Measurements from ENCODE around the gene LIN7B.

The LIN7B gene

GRCh38 chr19:49106648-49107135, 7.5 kb upstream of the LIN7B start:
- H3K27me3 ChIP-seq (ENCODE audit: control insufficient read depth, low read length) = no peaks in the 10 kb centered on the region
- H3K9me3 ChIP-seq (ENCODE audit: control insufficient read depth, insufficient read depth, low read length) = no peaks in the 10 kb centered on the region
- H3K4me2 ChIP-seq (ENCODE audit: low read length) = no peak overlapping the region
- no peaks in the 10 kb centered on the region for H3K79me2 ChIP-seq (ENCODE audit: control insufficient read depth, low read length)
- H3K4me1 ChIP-seq (ENCODE audit: control insufficient read depth, low read length) = no peaks in the 10 kb centered on the region
- peaks cover 30% of the 10 kb centered on the region for H3F3A ChIP-seq (ENCODE audit: control insufficient read depth, insufficient read depth)
- H3K36me3 ChIP-seq (ENCODE audit: control insufficient read depth, low read length) = peaks cover 78% of the 10 kb centered on the region
- peak; percentile 99 for TF ChIP-seq CTCF (IDR thresholded peaks at IDR 0.05; ENCODE audit: low read depth, low read length, poor library complexity, severe bottlenecking)
- no peak for TF ChIP-seq EZH2phosphoT487 (IDR thresholded peaks at IDR 0.05; ENCODE audit: borderline replicate concordance, low read length)
- no peak overlapping the region for H3K4me3 ChIP-seq (ENCODE audit: low read length)
- H3K9me2 ChIP-seq (replicated peaks; ENCODE audit: control insufficient read depth, low read length) = no peaks in the 10 kb centered on the region
- H4K20me1 ChIP-seq (ENCODE audit: control insufficient read depth, insufficient read depth, low read depth, low read length) = peaks cover 15% of the 10 kb centered on the region
- no peak overlapping the region for H3K27ac ChIP-seq (ENCODE audit: low read depth, low read length)

GRCh38 chr19:49107625-49108459, 6.3 kb upstream of the LIN7B start:
- no peaks in the 10 kb centered on the region for H3K4me1 ChIP-seq (ENCODE audit: control insufficient read depth, low read length)
- no peaks in the 10 kb centered on the region for H3K9me3 ChIP-seq (ENCODE audit: control insufficient read depth, insufficient read depth, low read length)
- TF ChIP-seq CTCF (IDR thresholded peaks at IDR 0.05; ENCODE audit: low read depth, low read length, poor library complexity, severe bottlenecking) = no peak
- H3K79me2 ChIP-seq (ENCODE audit: control insufficient read depth, low read length) = no peaks in the 10 kb centered on the region
- no peak overlapping the region for H3K4me3 ChIP-seq (ENCODE audit: low read length)
- H3K27me3 ChIP-seq (ENCODE audit: control insufficient read depth, low read length) = no peaks in the 10 kb centered on the region
- peaks cover 30% of the 10 kb centered on the region for H3F3A ChIP-seq (ENCODE audit: control insufficient read depth, insufficient read depth)
- H3K4me2 ChIP-seq (ENCODE audit: low read length) = no peak overlapping the region
- no peak overlapping the region for H3K27ac ChIP-seq (ENCODE audit: low read depth, low read length)
- H3K36me3 ChIP-seq (ENCODE audit: control insufficient read depth, low read length) = peaks cover 68% of the 10 kb centered on the region
- peaks cover 15% of the 10 kb centered on the region for H4K20me1 ChIP-seq (ENCODE audit: control insufficient read depth, insufficient read depth, low read depth, low read length)
- H3K9me2 ChIP-seq (replicated peaks; ENCODE audit: control insufficient read depth, low read length) = no peaks in the 10 kb centered on the region

GRCh38 chr19:49109051-49109450, 5.1 kb upstream of the LIN7B start:
- H3K4me3 ChIP-seq (ENCODE audit: low read length) = no peak overlapping the region
- H3K4me2 ChIP-seq (ENCODE audit: low read length) = no peak overlapping the region
- no peaks in the 10 kb centered on the region for H3K9me3 ChIP-seq (ENCODE audit: control insufficient read depth, insufficient read depth, low read length)
- no peaks in the 10 kb centered on the region for H3K27me3 ChIP-seq (ENCODE audit: control insufficient read depth, low read length)
- peaks cover 5% of the 10 kb centered on the region for H3K4me1 ChIP-seq (ENCODE audit: control insufficient read depth, low read length)
- H3K36me3 ChIP-seq (ENCODE audit: control insufficient read depth, low read length) = peaks cover 56% of the 10 kb centered on the region
- H3K27ac ChIP-seq (ENCODE audit: low read depth, low read length) = no peak overlapping the region
- peaks cover 15% of the 10 kb centered on the region for H4K20me1 ChIP-seq (ENCODE audit: control insufficient read depth, insufficient read depth, low read depth, low read length)
- no peaks in the 10 kb centered on the region for H3K9me2 ChIP-seq (replicated peaks; ENCODE audit: control insufficient read depth, low read length)
- TF ChIP-seq CTCF (IDR thresholded peaks at IDR 0.05; ENCODE audit: low read depth, low read length, poor library complexity, severe bottlenecking) (no peak), EZH2phosphoT487 (IDR thresholded peaks at IDR 0.05; ENCODE audit: borderline replicate concordance, low read length) (no peak)
- no peaks in the 10 kb centered on the region for H3K79me2 ChIP-seq (ENCODE audit: control insufficient read depth, low read length)
- H3F3A ChIP-seq (ENCODE audit: control insufficient read depth, insufficient read depth) = peaks cover 30% of the 10 kb centered on the region

All from DOHH2 (cell line).